K562 (cell line): ENCODE results near the gene POLR3GL. TPM values are rescaled to one million over a fixed set of nuclear protein-coding genes. Genes with fewer than 3 reads are reported as not detected.

Experiments used
- ATAC-seq: fragments of 200-7000 bp; cut with Tn5 transposase; 3 replicates; pipeline ENCODE4 v1.9.1; 2020; ENCODE audit warnings: moderate library complexity
- BruUV-seq: library from RNA; stranded (reverse); fragments of 400-500 nt; replicated peaks from 2 replicates; lab custom pipeline; 2021; lab: Mats Ljungman, UMichigan
- CTCF ChIA-PET: fragments of 300-600 bp; formaldehyde crosslinking; extraction: SDS; loops from one replicate; lab custom pipeline; 2021; ENCODE audit warnings: low intra/inter-chr PET ratio; lab: Yijun Ruan, JAX
- POLR2A ChIA-PET: fragments of 300-600, 350-650 bp; sonication (Branson Sonifier 250); formaldehyde crosslinking; extraction: SDS; loops from one replicate; lab custom pipeline; 2021; ENCODE audit warnings: antibody characterized with exemption, inconsistent platforms; lab: Yijun Ruan, JAX
- DNase-seq, 4 experiments: peaks; one replicate each; pipeline versions ENCODE4 v3.0.0 to v3.0.0-alpha.2; 2011 to 2018; ENCODE audit warnings: low spot score in 3 of 4, mixed read lengths in 3 of 4; ENCODE audit errors: extremely low read depth in 1 of 4
- FAIRE-seq: peaks from 2 replicates; lab custom pipeline; 2011; peaks lifted over from hg19 to GRCh38; lab: Jason Lieb, UNC
- H2AFZ ChIP-seq: 2 replicates; pipeline ENCODE4 v1.6.0; 2011; ENCODE audit warnings: low read depth, low read length, control low read depth, inconsistent platforms
- H3K27ac ChIP-seq: fragments of 200-600 bp; 3 replicates; pipeline ENCODE4 v1.8.0; 2011; ENCODE audit warnings: low read depth, mild to moderate bottlenecking, control low read depth, inconsistent platforms, low read length, moderate library complexity, mixed read lengths; ENCODE audit errors: extremely low read depth
- H3K27me3 ChIP-seq, 2 experiments: fragments of 300-600 bp in 1 of 2; 2 replicates in 1 of 2; 3 replicates in 1 of 2; pipeline versions ENCODE4 v1.6.0 to v1.8.0; 2011; ENCODE audit warnings: inconsistent platforms in 2 of 2, low read length in 2 of 2, mild to moderate bottlenecking in 1 of 2, mixed read lengths in 1 of 2, moderate library complexity in 1 of 2; ENCODE audit not compliant: control insufficient read depth in 2 of 2, insufficient read depth in 2 of 2
- H3K36me3 ChIP-seq: fragments of 300-600 bp; 3 replicates; pipeline ENCODE4 v1.8.0; 2011; ENCODE audit warnings: mild to moderate bottlenecking, low read length, inconsistent platforms; ENCODE audit not compliant: control insufficient read depth, insufficient read depth
- H3K4me1 ChIP-seq, 2 experiments: fragments of 200-600 bp in 1 of 2; replicated peaks in 1 of 2; 2 replicates in 1 of 2; 3 replicates in 1 of 2; pipeline versions ENCODE4 v1.5.1 to v1.8.0; 2011; ENCODE audit warnings: inconsistent platforms in 2 of 2, low read length in 2 of 2, mild to moderate bottlenecking in 1 of 2, mixed read lengths in 1 of 2, moderate library complexity in 1 of 2; ENCODE audit not compliant: control insufficient read depth in 2 of 2, insufficient read depth in 2 of 2
- H3K4me2 ChIP-seq: 2 replicates; pipeline ENCODE4 v1.6.1; 2011; ENCODE audit warnings: low read length, control low read depth, inconsistent platforms, mixed read lengths; ENCODE audit not compliant: insufficient read depth
- H3K4me3 ChIP-seq: fragments of 200-600 bp; sonication (generic), shearing (Covaris generic); 2 replicates; pipeline ENCODE4 v1.5.1; 2016; ENCODE audit warnings: control low read depth, inconsistent platforms
- H3K79me2 ChIP-seq: fragments of 200-600 bp; 3 replicates; pipeline ENCODE4 v1.8.0; 2011; ENCODE audit warnings: low read length, inconsistent platforms; ENCODE audit not compliant: control insufficient read depth, insufficient read depth
- H3K9ac ChIP-seq, 2 experiments: 2 replicates each; pipeline versions ENCODE4 v1.6.0 to v1.6.1; 2011; ENCODE audit warnings: low read depth in 2 of 2, low read length in 2 of 2, control low read depth in 1 of 2, inconsistent platforms in 1 of 2, mild to moderate bottlenecking in 1 of 2, mixed read lengths in 1 of 2; ENCODE audit not compliant: insufficient read depth in 1 of 2
- H3K9me1 ChIP-seq: one replicate; pipeline ENCODE4 v1.6.0; 2011; ENCODE audit warnings: inconsistent platforms, mild to moderate bottlenecking, low read length, moderate library complexity; ENCODE audit not compliant: control insufficient read depth, insufficient read depth
- H3K9me3 ChIP-seq: replicated peaks from 2 replicates; pipeline ENCODE4 v1.5.1; 2011; ENCODE audit warnings: low read depth, low read length, inconsistent platforms; ENCODE audit not compliant: control insufficient read depth, insufficient read depth
- H4K20me1 ChIP-seq: replicated peaks from 2 replicates; pipeline ENCODE4 v1.6.1; 2011; ENCODE audit warnings: low read length, inconsistent platforms, mixed read lengths; ENCODE audit not compliant: control insufficient read depth, insufficient read depth
- ASH1L ChIP-seq: fragments of 450-650 bp; IDR thresholded peaks from 2 replicates; pipeline ENCODE4 v1.6.1; 2018; ENCODE audit warnings: borderline replicate concordance, mild to moderate bottlenecking, low read depth; ENCODE audit not compliant: partially characterized antibody
- ATF6 ChIP-seq: sonication (generic); formaldehyde crosslinking; IDR thresholded peaks from 2 replicates; pipeline ENCODE4 v1.4.0; 2020; ENCODE audit warnings: mild to moderate bottlenecking, missing genetic modification reagents
- BRD4 ChIP-seq: fragments of 200-600 bp; sonication (generic); IDR thresholded peaks from 2 replicates; pipeline ENCODE4 v1.6.1; 2017; ENCODE audit warnings: inconsistent platforms
- CAMTA2 ChIP-seq: fragments of 250-450 bp; sonication (Bioruptor Pico); conservative IDR thresholded peaks from 2 replicates; pipeline ENCODE4 v1.5.1; 2022
- HNRNPK ChIP-seq: fragments of 200-400 bp; formaldehyde crosslinking; IDR thresholded peaks from one replicate; pipeline ENCODE4 v1.6.1; 2018; ENCODE audit warnings: mild to moderate bottlenecking, low read depth, low read length; ENCODE audit not compliant: poor library complexity, severe bottlenecking
- MAFF ChIP-seq: IDR thresholded peaks from 2 replicates; pipeline ENCODE4 v1.6.1; 2012; ENCODE audit warnings: low read length, improper control_type of control experiment
- MLLT1 ChIP-seq, 2 experiments: fragments of 450-650 bp; IDR thresholded peaks; 2 replicates each; pipeline ENCODE4 v1.6.1; 2016
- NONO ChIP-seq, 2 experiments: fragments of 200-400 bp in 1 of 2; fragments of 450-650 bp in 1 of 2; formaldehyde crosslinking in 1 of 2; IDR thresholded peaks; 2 replicates each; pipeline ENCODE4 v1.6.1; 2017; ENCODE audit warnings: low read depth in 2 of 2, mild to moderate bottlenecking in 2 of 2, moderate library complexity in 2 of 2, low read length in 1 of 2
- POLR2AphosphoS5 ChIP-seq: IDR thresholded peaks from 2 replicates; pipeline ENCODE4 v1.6.1; 2011; ENCODE audit warnings: mild to moderate bottlenecking, low read depth, low read length, moderate library complexity; ENCODE audit not compliant: control insufficient read depth, insufficient read depth
- PTBP1 ChIP-seq: fragments of 200-400 bp; formaldehyde crosslinking; IDR thresholded peaks from 2 replicates; pipeline ENCODE4 v1.6.1; 2017; ENCODE audit warnings: low read depth, low read length
- RNF2 ChIP-seq: sonication (generic); IDR thresholded peaks from 2 replicates; pipeline ENCODE4 v1.6.1; 2016
- SMAD3 ChIP-seq: fragments of 450-650 bp; formaldehyde crosslinking; conservative IDR thresholded peaks from 2 replicates; pipeline ENCODE4 v1.4.0; 2020; ENCODE audit warnings: mild to moderate bottlenecking
- SREBF2 ChIP-seq: sonication (generic); formaldehyde crosslinking; IDR thresholded peaks from 2 replicates; pipeline ENCODE4 v1.4.0; 2020; ENCODE audit warnings: mild to moderate bottlenecking, missing genetic modification reagents
- SRSF1 ChIP-seq: fragments of 200-400 bp; formaldehyde crosslinking; IDR thresholded peaks from 2 replicates; pipeline ENCODE4 v1.6.1; 2017; ENCODE audit warnings: mild to moderate bottlenecking, low read depth, low read length, moderate library complexity
- ZNF354B ChIP-seq: fragments of 250-450 bp; sonication (Bioruptor Pico); IDR thresholded peaks from 2 replicates; pipeline ENCODE4 v1.4.0; 2020
- WGBS: fragments of 100-300 bp; shearing (Covaris generic); methylation state at CpG from one replicate; pipeline ENCODE4 v1.1.6; 2016; ENCODE audit warnings: low coverage, mixed read lengths; ENCODE audit not compliant: insufficient coverage; ENCODE audit errors: missing lambda C conversion rate; 5-methylcytosine and 5-hydroxymethylcytosine counted together
- in situ Hi-C: fragments of 300-500 bp; cut with MboI; formaldehyde crosslinking; loops from 4 replicates; pipeline ENCODE4 v1.15.0; 2018; ENCODE audit warnings: inconsistent platforms, mixed read lengths
- intact Hi-C: fragments of 100-400 bp; cut with micrococcal nuclease; formaldehyde crosslinking; loops from 2 replicates; pipeline ENCODE4 v1.14.2; 2022
- polyA plus RNA-seq, 8 experiments: library from polyadenylated mRNA; depleted of rRNA in 4 of 8; stranded (reverse) in 5 of 8; unstranded in 3 of 8; fragments of >200 nt; fragmentation: Nextera tagmentation in 2 of 8; fragmentation: Illumina TruSeq in 1 of 8; extraction: Ambion mirVana in 2 of 8; extraction: Trizol in 1 of 8; gene quantifications; 2 replicates each; pipeline versions ENCODE4 v1.2.1 to v1.2.3, GENCODE V29; 2011 to 2014; ENCODE audit warnings: inconsistent platforms in 1 of 8, missing spikeins in 1 of 8
- total RNA-seq, 7 experiments: library from RNA; depleted of rRNA in 6 of 7; stranded (reverse); fragments of >200 nt in 6 of 7; fragmentation: Illumina TruSeq in 2 of 7; extraction: Trizol in 2 of 7; gene quantifications; 2 replicates each; pipeline versions ENCODE4 v1.2.1 to v1.2.3, GENCODE V29; 2011 to 2021; ENCODE audit warnings: low replicate concordance in 1 of 7

POLR3GL gene
- total and polyA plus RNA-seq, 9 of the 15 experiments (the other 6 are each of a cell fraction or from before 2014, with no cell fraction given): 14.6 to 48.4 (median 38.2) TPM

GRCh38 chr1:145949219-145949618, 15.3 kb upstream of the POLR3GL start:
- POLR2A ChIA-PET: interaction anchor here (0.6 to 1.0 kb wide), 3 partner anchors 9 to 58 kb away, joined by 3 to 7 read pairs (median 4); partner anchors contain the start of genes LIX1L and RBM8A

More at GRCh38 chr1:145949219-145949618, 15.3 kb upstream of the POLR3GL start:
- Histone ChIP-seq H3K27me3 (no peaks in the 10 kb centered on the region), H3K9me3 (no peaks in the 10 kb centered on the region), H3K4me2 (no peak overlapping the region), H3K9ac (no peak overlapping the region), H3K9me1 (no peaks in the 10 kb centered on the region), H2AFZ (no peak overlapping the region), H3K79me2 (peaks cover 8% of the 10 kb centered on the region; the same call in 2 of the 3 replicates), H3K36me3 (peaks cover 12% of the 10 kb centered on the region; the same call in 1 of the 3 replicates), H3K4me1 (peaks cover 0 to 3% of the 10 kb centered on the region in 2 experiments; a peak in 3 of 5 replicates), H4K20me1 (no peaks in the 10 kb centered on the region), H3K27ac (no peak overlapping the region), H3K4me3 (no peak overlapping the region)
- 80% methylated on average over 4 of the region's 4 CpGs for WGBS
- in situ Hi-C loops: no loop called here
- BruUV-seq: no TSS peak
- CTCF ChIA-PET: no interaction called here
- intact Hi-C loops: no loop called here
- ATAC-seq: no peak
- DNase-seq: no peak
- no peak for FAIRE-seq
- TF ChIP-seq MLLT1 (IDR thresholded peaks at IDR 0.05) (no peak), SREBF2 (no peak), CAMTA2 (CRISPR knock-in tag) (no peak), NONO (IDR thresholded peaks at IDR 0.05; ENCODE audit: low read depth in 2 of 2, low read length in 1 of 2) (no peak), HNRNPK (no peak), MAFF (no peak), SMAD3 (CRISPR knock-in tag) (no peak), ZNF354B (CRISPR knock-in tag) (no peak), BRD4 (no peak), ATF6 (CRISPR knock-in tag) (no peak), POLR2AphosphoS5 (no peak), RNF2 (no peak), SRSF1 (no peak), PTBP1 (no peak), ASH1L (no peak)
